Measurements from ENCODE around the gene CACNB4.
"Not testable (repeated sequence)": the region's sequence is repeated elsewhere in the genome, so short reads cannot be mapped to it uniquely, and the experiment has no call there.

The CACNB4 gene

GRCh38 chr2:151808258-151809072 lies 290.4 kb downstream of the CACNB4 start:
- no peak for DNase-seq

GRCh38 chr2:151805961-151806360 lies 292.9 kb downstream of the CACNB4 start:
- DNase-seq, result no peak

GRCh38 chr2:151805343-151805742 lies 293.5 kb downstream of the CACNB4 start:
- no peak for DNase-seq

- DNase-seq, result no peak
Observed at GRCh38 chr2:151803811-151804210, 295.0 kb downstream of the CACNB4 start.

GRCh38 chr2:151802315-151802714 lies 296.5 kb downstream of the CACNB4 start:
- no peak for DNase-seq

- no peak for DNase-seq
Observed at GRCh38 chr2:151799886-151800292, 299.0 kb downstream of the CACNB4 start.

- no peak for DNase-seq
Observed at GRCh38 chr2:151796774-151797173, 302.1 kb downstream of the CACNB4 start.

- DNase-seq, result no peak
Observed at GRCh38 chr2:151795646-151796240, 303.1 kb downstream of the CACNB4 start.

- not testable (repeated sequence) for DNase-seq
Observed at GRCh38 chr2:151794422-151794821, 304.4 kb downstream of the CACNB4 start.

- DNase-seq, result no peak
Observed at GRCh38 chr2:151793123-151793522, 305.7 kb downstream of the CACNB4 start.

- DNase-seq, result no peak
Observed at GRCh38 chr2:151792589-151792988, 306.3 kb downstream of the CACNB4 start.

GRCh38 chr2:151791545-151791944 lies 307.3 kb downstream of the CACNB4 start:
- no peak for DNase-seq

GRCh38 chr2:151790689-151791088 lies 308.2 kb downstream of the CACNB4 start:
- DNase-seq, result no peak

GRCh38 chr2:151789055-151789834 lies 309.6 kb downstream of the CACNB4 start:
- DNase-seq, result no peak

- DNase-seq, result no peak
Observed at GRCh38 chr2:151786483-151786882, 312.4 kb downstream of the CACNB4 start.

- DNase-seq, result no peak
Observed at GRCh38 chr2:151786077-151786476, 312.8 kb downstream of the CACNB4 start.

GRCh38 chr2:151783133-151783520 lies 315.7 kb downstream of the CACNB4 start:
- DNase-seq, result no peak
